NCI-H1048 (cell line): ENCODE data around the gene REXO4.
"Not testable (repeated sequence)": the region's sequence is repeated elsewhere in the genome, so short reads cannot be mapped to it uniquely, and the experiment has no call there.

Experiments used
- DNase-seq: peaks from one replicate; lab custom pipeline; 2025; lab: John Stamatoyannopoulos, UW

Gene REXO4

GRCh38 chr9:133387680-133388079 is 30.1 kb downstream of the REXO4 start:
- no peak for DNase-seq

- DNase-seq: no peak
Measured at GRCh38 chr9:133386338-133386737, 31.5 kb downstream of the REXO4 start.

- DNase-seq: no peak
Measured at GRCh38 chr9:133385452-133385851, 32.4 kb downstream of the REXO4 start.

- no peak for DNase-seq
Measured at GRCh38 chr9:133384736-133385321, 33.0 kb downstream of the REXO4 start.

- no peak for DNase-seq
Measured at GRCh38 chr9:133383438-133383837, 34.4 kb downstream of the REXO4 start.

- no peak for DNase-seq
Measured at GRCh38 chr9:133382507-133383141, 35.2 kb downstream of the REXO4 start.

GRCh38 chr9:133380734-133381133 is 37.1 kb downstream of the REXO4 start:
- no peak for DNase-seq

GRCh38 chr9:133379153-133380086 is 38.4 kb downstream of the REXO4 start:
- no peak for DNase-seq

GRCh38 chr9:133378408-133378962 is 39.3 kb downstream of the REXO4 start:
- DNase-seq: no peak

GRCh38 chr9:133377721-133378216 is 40.0 kb downstream of the REXO4 start:
- DNase-seq: no peak

- DNase-seq: not testable (repeated sequence)
Measured at GRCh38 chr9:133377280-133377679, 40.5 kb downstream of the REXO4 start.

- peak; percentile 87 for DNase-seq
Measured at GRCh38 chr9:133375724-133376654, 41.8 kb downstream of the REXO4 start, which contains the start of the genes STKLD1 and SURF4. Gene STKLD1, plus strand, starts transcription at chr9:133376366. Its CDS starts 108 bp downstream, at chr9:133376474. Gene SURF4, minus strand, starts transcription at chr9:133376060. Its CDS starts 91 bp downstream, at chr9:133375969.

- DNase-seq: no peak
Measured at GRCh38 chr9:133375116-133375723, 42.6 kb downstream of the REXO4 start.

GRCh38 chr9:133374612-133375115 is 43.1 kb downstream of the REXO4 start:
- no peak for DNase-seq

- no peak for DNase-seq
Measured at GRCh38 chr9:133372144-133372543, 45.7 kb downstream of the REXO4 start.

GRCh38 chr9:133371261-133371711 is 46.5 kb downstream of the REXO4 start:
- no peak for DNase-seq

- no peak for DNase-seq
Measured at GRCh38 chr9:133370685-133371084, 47.1 kb downstream of the REXO4 start.

GRCh38 chr9:133369933-133370332 is 47.9 kb downstream of the REXO4 start:
- DNase-seq: no peak

GRCh38 chr9:133369422-133369821 is 48.4 kb downstream of the REXO4 start:
- DNase-seq: no peak

GRCh38 chr9:133368249-133368881 is 49.4 kb downstream of the REXO4 start:
- no peak for DNase-seq
